Stimulated activated CD8-positive, alpha-beta memory T cell treated with anti-CD3 and anti-CD28 coated beads, Interleukin-7, amount 100 ng/mL, for 1 hour (primary cell): ENCODE results near the gene CHRM2.
"Not testable (repeated sequence)": the region's sequence is repeated elsewhere in the genome, so short reads cannot be mapped to it uniquely, and the experiment has no call there.

ENCODE experiments used
- DNase-seq, 2 donors: peaks; one replicate each; pipeline ENCODE4 v3.0.0-alpha.2; 2020; ENCODE audit warnings: low read depth in 2 of 2

CHRM2 gene

GRCh38 chr7:136868496-136869000 is at the start of gene CHRM2:
TSS of gene CHRM2 (plus strand) at chr7:136868652. CDS start at chr7:137014866, 146,214 bp downstream.
- no peak for DNase-seq

DNA sequence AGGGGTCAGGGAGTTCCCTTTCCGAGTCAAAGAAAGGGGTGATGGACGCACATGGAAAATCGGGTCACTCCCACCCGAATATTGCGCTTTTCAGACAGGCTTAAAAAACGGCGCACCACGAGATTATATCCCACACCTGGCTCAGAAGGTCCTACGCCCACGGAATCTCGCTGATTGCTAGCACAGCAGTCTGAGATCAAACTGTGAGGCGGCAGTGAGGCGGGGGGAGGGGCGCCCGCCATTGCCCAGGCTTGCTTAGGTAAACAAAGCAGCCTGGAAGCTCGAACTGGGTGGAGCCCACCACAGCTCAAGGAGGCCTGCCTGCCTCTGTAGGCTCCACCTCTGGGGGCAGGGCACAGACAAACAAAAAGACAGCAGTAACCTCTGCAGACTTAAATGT is 37.1 kb upstream of the CHRM2 start:
- not testable (repeated sequence) for DNase-seq

DNA sequence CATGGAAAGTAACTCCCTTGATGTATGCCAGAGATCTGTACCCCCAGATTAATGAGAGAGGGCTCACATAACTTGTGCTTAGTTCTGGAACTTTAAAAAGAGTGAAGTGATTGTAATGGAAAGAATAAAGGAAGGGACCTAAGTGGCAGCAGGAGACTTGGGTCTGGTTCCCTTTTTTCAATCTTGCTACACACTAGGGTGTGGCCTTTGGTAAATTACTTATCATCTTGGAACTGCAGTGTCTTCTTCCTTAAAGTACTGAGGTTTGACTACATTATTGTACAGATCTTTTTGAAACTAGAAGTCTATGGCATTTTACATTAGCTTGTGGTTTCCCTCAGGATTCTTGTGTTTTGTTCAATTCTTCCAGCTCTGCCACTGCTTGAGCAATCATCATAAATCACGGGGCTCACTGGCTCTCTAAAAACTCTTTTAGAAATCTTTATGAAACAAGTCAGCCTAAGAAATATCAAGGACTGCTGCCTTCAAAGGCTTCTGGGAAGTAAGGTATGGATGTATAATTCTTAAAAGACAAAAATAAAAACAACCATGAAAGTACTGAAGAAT is 22.5 kb upstream of the CHRM2 start:
- DNase-seq: no peak

DNA sequence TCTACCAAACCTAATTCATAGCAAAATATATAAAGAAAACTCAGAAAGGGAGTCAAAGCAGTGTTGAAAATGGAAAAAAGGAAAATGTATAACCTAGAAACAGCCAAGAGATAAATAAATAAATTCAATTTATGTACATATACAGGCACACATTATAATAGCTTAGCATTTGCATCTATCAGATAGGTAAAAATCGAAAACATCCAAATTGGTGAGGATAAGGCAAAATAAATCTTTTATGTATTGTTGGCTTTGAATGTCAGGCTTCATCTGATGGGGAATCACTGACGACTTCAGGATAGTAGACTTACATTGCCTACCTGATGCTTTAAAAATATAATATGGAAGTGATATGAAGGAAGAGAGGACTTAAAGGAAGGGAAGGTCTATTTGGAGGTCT is 20.6 kb upstream of the CHRM2 start:
- no peak for DNase-seq

DNA sequence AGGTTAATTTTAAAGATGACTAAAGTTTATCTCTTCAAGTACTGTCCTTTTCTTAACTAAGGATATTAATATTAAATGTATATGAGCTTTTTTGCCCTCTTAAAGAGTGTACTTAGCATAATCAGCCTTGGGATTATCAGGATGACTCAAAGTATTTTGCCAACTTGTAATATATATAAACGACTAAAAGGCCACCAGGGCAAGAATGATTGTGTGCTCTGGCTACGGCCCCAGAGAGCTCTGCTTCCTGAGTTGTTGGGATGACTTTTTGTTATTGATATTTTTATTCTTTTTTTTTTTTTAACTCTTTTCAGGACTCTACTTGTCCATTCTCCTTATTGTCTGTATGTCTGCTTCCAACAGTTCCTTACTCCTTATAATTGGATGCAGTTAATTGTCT is 14.8 kb upstream of the CHRM2 start:
- no peak for DNase-seq

DNA sequence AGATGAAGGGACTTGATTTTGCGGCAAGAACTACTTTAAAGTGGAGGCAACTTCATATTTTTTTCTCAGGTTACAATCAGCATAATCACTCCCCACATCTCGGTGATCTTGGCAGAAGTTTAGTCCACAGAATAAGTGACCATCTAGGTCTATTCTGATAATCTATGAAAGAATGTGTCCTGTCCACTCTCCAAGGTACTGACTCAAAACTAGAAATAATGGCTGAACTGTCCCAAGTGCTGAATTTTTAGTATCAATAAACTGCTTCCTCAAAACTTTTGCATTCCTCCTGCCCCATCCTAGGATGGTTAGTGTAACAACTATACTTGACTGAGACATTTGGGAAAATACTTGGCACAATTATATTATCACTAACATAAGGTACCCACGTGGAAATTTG is 10.9 kb upstream of the CHRM2 start:
- DNase-seq: no peak

GRCh38 chr7:136859803-136860202 is 8.6 kb upstream of the CHRM2 start:
- DNase-seq: no peak

DNA sequence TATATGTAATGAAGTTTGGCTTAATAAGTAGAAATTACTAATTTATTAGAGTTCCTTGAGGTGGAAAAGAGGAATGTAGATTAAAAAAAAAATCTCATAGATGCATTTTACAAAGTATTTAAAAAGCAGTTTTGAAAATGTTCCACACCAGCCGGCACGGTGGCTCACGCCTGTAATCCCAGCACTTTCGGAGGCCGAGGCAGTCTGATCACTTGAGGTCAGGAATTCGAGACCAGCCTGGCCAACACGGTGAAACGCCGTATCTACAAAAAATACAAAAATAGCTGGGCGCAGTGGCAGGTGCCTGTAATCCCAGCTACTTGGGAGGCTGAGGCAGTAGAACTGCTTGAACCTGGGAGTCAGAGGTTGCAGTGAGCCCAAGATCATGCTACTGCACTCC is 3.2 kb upstream of the CHRM2 start:
- DNase-seq: no peak

DNA sequence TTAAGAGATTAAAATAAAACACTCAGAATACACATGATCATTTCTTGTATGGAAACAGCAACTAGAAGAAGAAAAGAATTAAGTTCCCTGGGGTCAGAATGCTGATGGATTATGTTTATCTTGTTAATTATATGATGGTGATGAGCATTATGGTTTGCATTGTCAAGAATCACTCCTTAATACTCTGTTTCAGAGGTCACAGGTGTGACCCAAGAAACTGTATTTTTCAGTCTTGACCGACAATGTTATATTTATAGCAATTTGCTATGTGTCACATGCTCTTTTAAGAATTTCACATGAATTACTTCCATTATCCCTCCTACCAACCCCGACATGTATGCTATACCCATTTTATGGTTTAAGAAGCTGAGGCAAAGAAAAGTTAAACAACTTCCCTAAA is 2.7 kb upstream of the CHRM2 start:
- DNase-seq: no peak

DNA sequence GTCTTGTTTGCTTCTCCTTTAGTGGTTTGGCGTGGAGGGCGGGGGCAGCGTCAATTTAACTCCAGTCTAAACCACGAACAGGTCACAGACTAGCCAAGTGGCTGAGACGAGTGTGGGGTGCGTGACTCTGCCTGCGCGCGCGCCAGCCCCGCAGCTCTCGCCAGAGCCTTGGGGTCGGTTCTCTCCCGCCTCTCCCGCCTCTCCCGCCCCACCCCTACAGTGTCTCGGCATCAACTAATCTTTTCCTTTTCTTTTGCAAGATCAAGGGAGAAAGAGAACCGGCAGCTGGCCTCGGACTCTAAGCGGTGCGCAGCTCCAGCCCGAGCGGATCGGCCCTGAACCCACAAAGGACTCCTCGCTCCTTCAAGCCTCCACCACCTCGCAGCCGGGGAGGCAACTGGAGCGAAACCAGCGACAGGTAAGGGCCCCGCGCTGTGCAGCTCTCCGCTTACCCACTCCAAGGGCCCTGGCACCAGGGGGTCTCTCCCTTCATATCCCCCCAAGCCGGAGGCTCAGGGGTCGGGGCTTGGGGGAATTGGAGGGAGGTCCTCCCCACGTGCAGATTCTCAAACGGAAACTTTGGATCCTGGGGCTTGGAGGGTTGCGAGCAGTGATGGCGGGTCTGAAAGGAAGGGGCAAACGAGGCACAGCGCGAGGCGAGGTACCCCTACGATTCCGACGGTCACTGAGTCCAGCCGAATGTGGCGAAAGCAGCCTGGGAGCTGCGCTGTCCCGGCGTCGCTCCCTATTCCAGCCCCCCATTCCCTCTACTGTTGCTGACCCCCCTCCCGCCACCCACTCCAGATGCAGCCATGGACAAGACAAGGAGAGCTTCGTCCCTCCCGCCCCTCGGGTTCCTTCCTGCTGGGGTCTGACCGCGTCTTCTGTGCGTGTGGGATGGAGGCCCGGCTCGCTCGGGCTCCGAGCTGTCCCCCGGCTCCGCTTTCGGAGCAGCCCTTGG is 829 bp downstream of the CHRM2 start:
- DNase-seq: no peak

GRCh38 chr7:136869991-136870865 is 1.8 kb downstream of the CHRM2 start:
- no peak for DNase-seq

DNA sequence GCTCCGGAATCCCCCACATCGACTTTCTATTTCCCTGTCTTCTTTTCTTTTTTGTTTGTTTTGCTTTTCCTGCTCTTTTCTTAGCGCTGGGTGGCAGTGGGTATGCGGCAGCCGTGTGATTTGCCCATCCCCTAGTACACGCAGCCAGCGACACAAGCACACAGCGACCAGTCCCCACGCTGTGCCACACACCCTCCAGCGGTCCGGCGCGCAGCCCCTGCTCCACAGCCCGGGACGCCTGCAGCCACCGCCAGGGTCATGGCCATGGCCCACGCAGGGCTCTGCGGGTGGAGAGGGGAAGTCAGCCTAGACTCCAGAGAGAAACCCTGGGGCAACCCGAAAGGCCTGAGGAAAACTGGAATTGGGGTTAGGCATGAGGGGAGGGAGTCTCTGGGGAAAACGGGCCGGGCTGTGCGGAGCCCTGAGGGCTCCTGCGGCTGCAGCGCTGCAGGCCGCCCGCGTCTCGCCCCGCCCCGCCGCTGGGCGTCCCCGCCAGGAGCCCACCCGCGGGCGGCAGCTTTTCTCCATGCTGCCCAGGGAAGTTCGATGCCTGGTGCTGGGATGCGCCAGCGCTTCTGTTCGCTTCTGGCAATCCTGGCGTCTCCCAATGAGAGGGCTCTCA is 2.5 kb downstream of the CHRM2 start:
- no peak for DNase-seq

DNA sequence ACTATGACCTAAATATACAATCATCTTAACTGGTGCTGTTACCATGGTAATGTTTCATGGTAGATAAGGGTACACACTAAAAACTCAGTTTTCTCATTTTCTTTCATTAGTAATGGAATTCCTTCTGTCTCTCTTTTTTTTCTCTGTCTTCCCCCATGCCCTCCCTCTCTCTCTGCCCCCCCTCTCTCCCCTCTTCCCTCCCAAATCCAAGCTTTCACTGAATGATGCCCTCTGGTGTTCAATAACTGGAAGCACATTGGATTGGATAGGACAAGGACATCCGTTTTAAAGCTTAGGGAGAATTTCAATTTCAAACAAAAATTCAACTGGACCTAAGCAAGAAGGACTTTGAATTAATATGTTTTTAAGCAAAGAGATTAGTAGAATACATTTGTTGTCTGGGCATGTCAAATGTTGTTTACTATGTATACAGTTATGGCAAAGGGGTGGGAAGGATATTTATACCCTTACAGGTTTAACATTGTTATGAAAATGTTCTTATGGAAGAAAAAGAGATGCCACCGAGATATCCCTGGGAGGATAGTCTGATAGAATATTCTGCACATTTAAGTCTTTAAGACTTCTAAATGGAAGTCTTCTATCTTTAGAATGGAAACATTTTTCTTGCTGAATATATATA is 6.1 kb downstream of the CHRM2 start:
- DNase-seq: no peak

DNA sequence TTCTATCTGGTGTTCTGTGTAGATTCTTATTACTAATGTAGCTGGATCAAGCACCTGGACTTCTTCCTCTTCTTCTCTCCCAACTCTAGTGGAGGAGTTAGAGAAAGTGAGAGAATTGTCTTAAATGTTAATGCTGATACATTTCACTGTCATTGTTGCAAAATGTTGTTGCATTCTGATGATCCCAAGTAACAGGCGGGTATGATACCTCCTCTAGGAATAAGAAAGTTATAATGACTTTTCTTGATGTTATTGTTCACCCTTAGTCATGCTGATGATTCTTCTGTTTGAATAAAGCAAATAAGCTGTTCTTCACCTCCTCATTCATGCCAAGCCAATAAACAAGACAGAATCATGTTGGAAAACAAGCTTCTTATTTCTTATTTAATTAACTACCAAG is 9.1 kb downstream of the CHRM2 start:
- DNase-seq: no peak

DNA sequence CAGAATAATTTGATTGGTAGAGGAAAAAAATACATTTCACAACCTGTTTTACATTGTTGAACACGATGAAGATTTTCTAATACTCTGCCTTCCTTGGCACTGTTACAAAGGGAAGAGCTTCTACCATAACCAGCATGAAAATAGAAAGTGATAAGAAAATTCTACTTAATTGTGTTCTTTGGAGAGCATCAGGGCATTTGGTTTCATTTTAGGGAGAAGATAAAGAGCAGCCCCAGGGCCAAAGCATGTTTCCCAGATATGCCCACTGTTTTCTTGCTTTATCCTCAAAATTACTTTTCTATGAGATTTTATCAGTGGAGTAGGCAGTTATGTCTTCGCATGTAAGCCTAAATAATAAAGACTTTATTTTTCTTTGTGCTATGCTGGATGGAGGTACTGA is 9.5 kb downstream of the CHRM2 start:
- DNase-seq: no peak

DNA sequence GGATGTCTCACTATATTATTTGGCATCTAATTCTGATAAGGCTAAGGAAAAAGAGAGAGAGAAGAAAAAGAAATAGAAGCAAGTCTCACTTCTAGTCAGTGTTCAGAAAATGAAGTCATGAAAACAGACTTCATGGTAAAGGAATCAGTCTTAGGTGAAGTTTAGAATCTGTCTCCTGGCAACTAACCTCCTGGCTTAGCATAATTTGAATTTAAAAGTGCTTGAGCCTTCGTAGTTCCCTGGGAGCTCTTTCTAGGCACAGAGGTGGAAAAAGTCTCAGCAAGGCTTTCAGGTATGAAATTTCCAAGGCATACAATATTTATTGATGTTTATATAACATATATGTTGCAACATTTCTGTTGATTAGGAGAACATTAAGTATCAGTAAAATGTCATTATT is 10.4 kb downstream of the CHRM2 start:
- DNase-seq: no peak

GRCh38 chr7:136883046-136883445 is 14.6 kb downstream of the CHRM2 start:
- no peak for DNase-seq

- no peak for DNase-seq
Measured at GRCh38 chr7:136884492-136884891, 16.0 kb downstream of the CHRM2 start.

DNA sequence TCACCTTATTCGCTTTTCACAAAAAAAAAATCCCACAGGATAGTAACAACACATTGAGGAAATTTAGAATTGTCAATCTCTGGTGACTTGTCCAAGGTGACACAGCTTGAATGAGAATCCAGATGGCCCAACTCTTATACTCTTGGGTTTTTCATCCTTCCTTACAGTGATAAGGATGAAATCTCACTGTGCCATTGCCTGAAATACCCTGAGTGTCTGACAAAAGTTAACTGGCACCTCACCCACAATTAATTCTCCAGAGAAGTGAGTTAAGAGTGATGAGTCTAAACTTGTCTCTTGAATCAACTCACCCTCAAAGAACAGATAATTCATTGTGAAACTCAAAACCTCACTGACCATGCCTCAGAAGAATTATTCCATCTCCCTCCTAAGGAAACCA is 18.9 kb downstream of the CHRM2 start:
- no peak for DNase-seq

DNA sequence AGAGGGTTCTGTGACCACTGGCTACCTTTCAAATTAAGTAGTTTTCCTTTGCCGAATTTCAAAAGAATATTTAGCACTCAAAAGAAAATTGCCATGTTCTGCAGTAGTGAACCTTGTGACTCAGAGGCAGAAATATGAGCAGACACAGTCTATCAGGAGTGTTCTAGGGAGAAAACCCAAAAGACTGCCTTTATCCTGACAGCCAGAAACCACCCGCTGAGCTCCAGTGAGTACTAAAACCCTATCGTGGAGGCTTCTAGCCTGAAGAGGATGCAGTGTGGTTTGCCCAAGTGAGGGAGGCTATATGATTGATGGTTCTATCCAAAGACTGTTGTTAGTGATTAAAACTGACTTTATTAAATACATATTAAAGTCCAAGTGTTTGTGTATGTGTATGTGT is 21.9 kb downstream of the CHRM2 start:
- no peak for DNase-seq

GRCh38 chr7:136891850-136892249 is 23.4 kb downstream of the CHRM2 start:
- DNase-seq: no peak
